ENCODE data around the gene STAP2.

Gene STAP2

DNA sequence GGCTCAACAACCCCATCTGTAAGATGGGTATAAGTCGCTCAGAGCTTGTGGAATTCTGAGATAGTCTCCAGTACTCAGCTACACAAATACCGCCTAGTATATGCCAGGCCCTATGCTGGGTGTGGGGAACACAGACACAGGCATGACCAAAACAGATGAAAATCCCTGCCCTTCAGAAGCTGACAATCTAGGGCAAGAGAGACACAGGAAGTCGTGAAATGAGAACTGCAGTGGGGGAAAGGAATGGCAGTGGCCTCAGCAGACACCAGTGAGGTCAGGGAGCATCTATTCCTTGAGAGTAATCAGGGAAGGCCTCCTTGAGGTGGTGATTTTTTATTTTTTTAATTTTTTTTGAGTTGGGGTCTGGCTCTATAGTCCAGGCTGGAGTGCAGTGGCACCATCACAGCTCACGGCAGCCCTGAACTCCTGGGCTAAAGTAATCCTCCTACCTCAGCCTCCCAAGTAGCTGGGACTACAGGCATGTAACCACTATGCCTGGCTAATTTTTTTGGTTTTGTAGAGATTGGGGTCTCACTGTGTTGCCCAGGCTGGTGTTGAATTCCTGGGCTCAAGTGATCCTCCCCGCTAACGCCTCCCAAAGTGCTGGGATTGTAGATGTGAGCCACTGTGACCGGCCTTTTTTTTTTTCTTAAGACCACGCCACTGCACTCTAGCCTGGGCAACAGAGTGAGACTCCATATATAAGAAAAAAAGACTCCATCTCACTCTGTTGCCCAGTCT, 39.6 kb downstream of the STAP2 start:
- TF ChIP-seq, protein P1, sequence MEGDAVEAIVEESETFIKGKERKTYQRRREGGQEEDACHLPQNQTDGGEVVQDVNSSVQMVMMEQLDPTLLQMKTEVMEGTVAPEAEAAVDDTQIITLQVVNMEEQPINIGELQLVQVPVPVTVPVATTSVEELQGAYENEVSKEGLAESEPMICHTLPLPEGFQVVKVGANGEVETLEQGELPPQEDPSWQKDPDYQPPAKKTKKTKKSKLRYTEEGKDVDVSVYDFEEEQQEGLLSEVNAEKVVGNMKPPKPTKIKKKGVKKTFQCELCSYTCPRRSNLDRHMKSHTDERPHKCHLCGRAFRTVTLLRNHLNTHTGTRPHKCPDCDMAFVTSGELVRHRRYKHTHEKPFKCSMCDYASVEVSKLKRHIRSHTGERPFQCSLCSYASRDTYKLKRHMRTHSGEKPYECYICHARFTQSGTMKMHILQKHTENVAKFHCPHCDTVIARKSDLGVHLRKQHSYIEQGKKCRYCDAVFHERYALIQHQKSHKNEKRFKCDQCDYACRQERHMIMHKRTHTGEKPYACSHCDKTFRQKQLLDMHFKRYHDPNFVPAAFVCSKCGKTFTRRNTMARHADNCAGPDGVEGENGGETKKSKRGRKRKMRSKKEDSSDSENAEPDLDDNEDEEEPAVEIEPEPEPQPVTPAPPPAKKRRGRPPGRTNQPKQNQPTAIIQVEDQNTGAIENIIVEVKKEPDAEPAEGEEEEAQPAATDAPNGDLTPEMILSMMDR (IDR thresholded peaks at IDR 0.05; ENCODE audit: extremely low read depth, missing control alignments) = no peak
- DNase-seq (ENCODE audit: low spot score) = no peak

DNA sequence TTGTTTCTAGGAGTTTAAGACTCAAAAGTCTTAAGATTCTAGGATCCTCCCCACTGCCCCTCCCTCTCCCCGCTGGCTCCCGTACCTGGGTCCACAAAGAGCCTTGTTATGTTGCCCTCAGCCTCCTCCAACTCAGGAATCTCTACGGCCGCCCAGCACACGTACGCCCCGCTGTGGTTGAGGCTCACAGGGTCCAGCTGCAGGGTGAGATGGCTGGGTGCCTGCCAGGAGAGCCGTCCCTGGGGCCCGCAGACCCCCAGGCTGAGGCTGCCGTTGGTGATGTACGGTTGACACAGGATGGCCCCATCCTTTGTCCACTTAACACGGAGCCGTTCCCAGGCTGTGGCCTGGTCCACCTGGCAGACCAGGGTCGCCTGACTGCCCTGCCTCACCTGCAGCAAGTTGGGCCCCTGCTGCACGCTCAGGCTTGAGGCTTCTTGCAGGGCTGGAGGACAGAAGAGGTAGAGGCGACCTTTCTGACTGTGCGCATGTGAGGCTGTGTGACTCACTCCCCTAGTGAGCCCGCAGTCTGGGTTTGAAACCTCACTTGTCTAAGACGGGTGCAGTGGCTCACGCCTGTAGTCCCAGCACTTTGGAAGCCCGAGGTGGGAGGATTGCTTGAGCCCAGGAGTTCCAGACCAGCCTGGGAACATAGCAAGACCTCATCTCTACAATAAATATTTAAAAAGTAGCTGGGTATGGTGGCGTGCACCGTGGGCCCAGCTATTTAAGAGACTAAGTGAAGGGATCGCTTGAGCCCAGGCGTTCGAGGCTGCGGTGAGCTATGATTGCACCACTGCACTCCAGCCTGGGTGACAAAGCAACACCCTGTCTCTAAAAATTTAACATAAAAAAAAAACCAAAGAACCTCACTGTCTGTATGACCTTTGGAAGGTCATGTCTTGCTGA, 40.5 kb downstream of the STAP2 start:
- TF ChIP-seq, protein P1 (IDR thresholded peaks at IDR 0.05; ENCODE audit: extremely low read depth, missing control alignments) = no peak
- no peak for DNase-seq (ENCODE audit: low spot score)

DNA sequence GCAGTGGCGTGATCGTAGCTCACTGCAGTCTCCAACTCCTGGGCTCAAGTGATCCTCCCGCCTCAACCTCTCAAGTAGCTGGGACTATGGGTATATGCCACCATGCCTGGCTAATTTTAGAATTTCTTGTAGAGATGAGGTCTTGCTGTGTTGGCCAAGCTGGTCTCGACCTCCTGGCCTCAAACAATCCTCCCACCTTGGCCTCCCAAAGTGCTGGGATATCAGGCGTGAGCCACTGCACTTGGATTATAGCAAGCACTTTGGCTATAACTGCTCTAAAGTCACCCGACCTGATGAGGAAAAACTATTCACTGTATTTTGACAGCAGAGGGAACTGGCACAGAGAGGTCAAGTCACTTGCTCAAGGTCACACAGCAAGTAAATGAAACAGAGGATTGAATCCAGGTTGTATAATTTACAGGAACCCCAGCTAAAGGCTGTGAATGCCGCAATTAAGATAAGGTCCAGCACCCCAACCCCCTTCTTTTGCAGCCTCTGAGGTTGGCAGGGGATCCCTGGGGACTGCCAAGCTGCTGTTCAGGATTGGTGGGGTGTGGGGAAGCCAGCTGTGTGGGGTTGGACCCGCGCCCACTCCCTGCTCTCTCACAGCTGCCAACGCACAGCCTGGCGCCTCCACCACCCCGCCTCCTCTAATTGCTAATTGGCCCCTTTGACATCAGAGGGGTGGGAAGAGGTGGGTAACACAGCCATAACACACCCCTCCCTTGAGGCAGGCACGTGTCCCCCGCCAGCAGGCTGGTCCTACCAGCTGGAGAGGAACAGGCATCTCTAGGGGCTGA, 42.5 kb downstream of the STAP2 start:
- TF ChIP-seq, protein P1 (IDR thresholded peaks at IDR 0.05; ENCODE audit: extremely low read depth, missing control alignments) = no peak
- no peak for DNase-seq (ENCODE audit: low spot score)

DNA sequence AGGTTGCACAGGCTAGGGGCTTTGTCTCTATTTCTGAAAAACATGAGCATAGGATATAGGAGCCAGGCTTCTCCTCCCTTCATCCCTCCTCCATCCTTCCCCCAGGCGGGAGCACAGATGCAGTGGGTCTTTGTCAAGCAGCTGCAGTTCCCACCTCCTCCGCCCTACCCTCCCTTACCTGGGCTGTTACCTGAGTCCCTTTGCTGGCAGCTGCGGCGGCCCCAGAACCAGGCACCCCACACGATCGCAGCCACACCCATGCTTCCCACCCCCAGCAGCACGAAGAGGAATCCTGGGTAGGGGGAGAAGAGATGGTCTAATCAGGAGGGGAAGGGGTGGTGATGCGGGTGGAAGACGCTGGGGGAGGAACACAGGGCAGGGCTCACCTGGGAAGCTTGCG, 44.2 kb downstream of the STAP2 start:
- TF ChIP-seq, protein P1 (IDR thresholded peaks at IDR 0.05; ENCODE audit: extremely low read depth, missing control alignments) = no peak

DNA sequence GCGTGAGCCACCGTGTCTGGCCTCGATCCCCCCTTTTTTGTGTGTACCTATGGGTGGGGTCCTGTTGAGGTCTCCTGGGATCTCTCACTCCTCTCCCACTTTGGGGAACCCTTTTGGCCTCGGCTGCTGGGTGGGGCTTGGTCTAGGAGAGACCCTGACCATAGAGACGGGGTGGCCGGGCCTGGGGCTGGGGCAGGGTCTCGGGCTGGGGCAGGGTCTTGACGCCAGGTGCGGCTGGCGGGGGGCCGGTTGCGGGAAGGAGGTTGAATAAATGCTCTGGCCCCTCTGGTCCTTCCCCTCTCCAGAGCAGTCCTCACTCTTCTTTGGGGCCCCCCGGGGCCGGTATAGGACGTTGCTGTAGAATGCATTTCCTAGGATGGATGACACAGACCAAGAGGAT, 46.1 kb downstream of the STAP2 start:
- DNase-seq (ENCODE audit: low spot score) = no peak
- TF ChIP-seq, protein P1 (IDR thresholded peaks at IDR 0.05; ENCODE audit: extremely low read depth, missing control alignments) = no peak

More for the DNA sequence above, 44.2 kb downstream of the STAP2 start:
- no peak for DNase-seq (ENCODE audit: low spot score)

DNA sequence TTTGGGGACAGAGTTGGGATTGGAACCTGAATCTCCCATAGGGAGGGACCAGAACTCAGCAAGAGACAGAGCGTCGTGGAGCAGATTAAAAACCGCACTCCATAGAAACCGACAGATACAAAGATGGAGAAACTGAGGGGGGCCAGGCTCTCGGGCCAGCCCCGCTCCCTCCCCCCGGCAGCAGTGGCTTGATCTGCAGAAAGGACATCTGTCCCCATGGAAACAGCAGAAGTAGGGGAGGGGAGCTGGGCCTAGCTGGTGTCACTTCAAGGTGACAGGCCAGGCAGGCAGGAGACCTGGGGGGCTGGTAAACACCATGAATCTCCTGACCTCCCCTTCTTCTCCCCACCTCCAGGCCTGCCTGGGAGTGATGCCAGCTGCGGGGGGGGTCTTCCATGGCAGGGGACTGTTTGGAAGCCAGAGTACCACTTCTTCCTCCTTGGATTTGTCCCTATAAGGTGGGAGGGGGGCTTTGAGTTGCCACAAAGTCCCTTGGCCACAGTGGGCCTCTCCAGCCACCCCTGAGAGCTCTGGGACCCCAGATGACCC, 47.4 kb downstream of the STAP2 start:
- DNase-seq (ENCODE audit: low spot score) = no peak
- TF ChIP-seq, protein P1 (IDR thresholded peaks at IDR 0.05; ENCODE audit: extremely low read depth, missing control alignments) = no peak

Data from GM20000 (cell line).